Thoracic aorta (tissue), 2 donors: Measurements from ENCODE around the gene EXOC4. TPM values are rescaled to one million over a fixed set of nuclear protein-coding genes. Genes with fewer than 3 reads are reported as not detected.
A peak's percentile ranks its signal among the peaks of the same experiment; 100 is the strongest.

Experiments
- ATAC-seq: fragments of 150-250 bp; one replicate; pipeline ENCODE4 v1.8.0; 2017; ENCODE audit warnings: low read depth; ENCODE audit not compliant: insufficient number of reproducible peaks, low FRiP score
- DNase-seq: peaks from one replicate; pipeline ENCODE4 v3.0.0-alpha.2; 2020; ENCODE audit warnings: low spot score
- H3K27ac ChIP-seq, 2 donors: fragments of 200-600 bp; sonication (generic); 1 replicate in 1 of 2; 2 replicates in 1 of 2; pipeline ENCODE4 v1.5.1; 2016; ENCODE audit warnings: mild to moderate bottlenecking in 2 of 2, moderate library complexity in 2 of 2
- H3K27me3 ChIP-seq: fragments of 200-600 bp; sonication (generic); replicated peaks from 2 replicates; pipeline ENCODE4 v1.6.0; 2016; ENCODE audit warnings: mild to moderate bottlenecking; ENCODE audit not compliant: insufficient read depth
- H3K36me3 ChIP-seq: fragments of 200-600 bp; sonication (generic); one replicate; pipeline ENCODE4 v1.5.1; 2016
- H3K4me1 ChIP-seq, 2 donors: fragments of 200-600 bp; sonication (generic); 1 replicate in 1 of 2; 2 replicates in 1 of 2; pipeline versions ENCODE4 v1.5.1 to v1.6.0; 2016; ENCODE audit warnings: low read depth in 2 of 2, mild to moderate bottlenecking in 1 of 2; ENCODE audit not compliant: control insufficient read depth in 1 of 2
- H3K4me3 ChIP-seq: fragments of 200-600 bp; sonication (generic); 2 replicates; pipeline ENCODE4 v1.5.1; 2016; ENCODE audit warnings: mild to moderate bottlenecking
- H3K9me3 ChIP-seq: fragments of 200-600 bp; sonication (generic); 2 replicates; pipeline ENCODE4 v1.5.1; 2016
- total RNA-seq, 2 donors: library from RNA; depleted of rRNA; stranded (reverse); fragments of >200 nt; gene quantifications; one replicate each; pipeline versions ENCODE4 v1.1.0 to v1.2.3, GENCODE V29; 2016
- TF ChIP-seq, protein P1 (sequence below): fragments of 200-600 bp; sonication (generic); IDR thresholded peaks from one replicate; pipeline ENCODE4 v1.5.1; 2019; ENCODE audit warnings: antibody characterized with exemption

The EXOC4 gene
- total RNA-seq, 2 donors from 2014 or later, result 65.3 to 72.8 TPM

DNA sequence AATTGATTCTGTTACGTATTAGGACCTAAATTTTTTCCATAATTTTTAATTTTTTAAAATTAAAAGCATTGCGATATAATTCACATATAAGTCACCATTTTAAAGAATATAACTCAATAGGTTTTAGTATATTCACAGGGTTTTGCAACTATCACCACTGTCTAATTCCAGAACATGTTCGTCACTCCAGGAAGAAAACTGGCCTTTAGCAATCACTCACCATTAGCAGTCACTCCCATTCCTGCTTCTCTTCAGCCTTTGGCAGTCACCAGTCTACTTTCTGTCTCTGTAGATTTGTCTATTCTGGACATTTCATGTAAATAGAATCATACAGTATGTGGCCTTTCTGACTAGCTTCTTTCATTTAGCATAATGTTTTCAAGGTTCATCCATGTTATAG lies 176.5 kb downstream of the EXOC4 start:
- no peaks in the 10 kb centered on the region for H3K9me3 ChIP-seq
- no peaks in the 10 kb centered on the region for H3K27me3 ChIP-seq
- TF ChIP-seq, protein P1, sequence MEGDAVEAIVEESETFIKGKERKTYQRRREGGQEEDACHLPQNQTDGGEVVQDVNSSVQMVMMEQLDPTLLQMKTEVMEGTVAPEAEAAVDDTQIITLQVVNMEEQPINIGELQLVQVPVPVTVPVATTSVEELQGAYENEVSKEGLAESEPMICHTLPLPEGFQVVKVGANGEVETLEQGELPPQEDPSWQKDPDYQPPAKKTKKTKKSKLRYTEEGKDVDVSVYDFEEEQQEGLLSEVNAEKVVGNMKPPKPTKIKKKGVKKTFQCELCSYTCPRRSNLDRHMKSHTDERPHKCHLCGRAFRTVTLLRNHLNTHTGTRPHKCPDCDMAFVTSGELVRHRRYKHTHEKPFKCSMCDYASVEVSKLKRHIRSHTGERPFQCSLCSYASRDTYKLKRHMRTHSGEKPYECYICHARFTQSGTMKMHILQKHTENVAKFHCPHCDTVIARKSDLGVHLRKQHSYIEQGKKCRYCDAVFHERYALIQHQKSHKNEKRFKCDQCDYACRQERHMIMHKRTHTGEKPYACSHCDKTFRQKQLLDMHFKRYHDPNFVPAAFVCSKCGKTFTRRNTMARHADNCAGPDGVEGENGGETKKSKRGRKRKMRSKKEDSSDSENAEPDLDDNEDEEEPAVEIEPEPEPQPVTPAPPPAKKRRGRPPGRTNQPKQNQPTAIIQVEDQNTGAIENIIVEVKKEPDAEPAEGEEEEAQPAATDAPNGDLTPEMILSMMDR, result no peak
- DNase-seq (no peak), ATAC-seq (no peak)
- peaks cover 0 to 3% of the 10 kb centered on the region in 2 donors for H3K4me1 ChIP-seq
- no peak overlapping the region for H3K4me3 ChIP-seq
- no peak overlapping the region for H3K27ac ChIP-seq
- H3K36me3 ChIP-seq, result no peaks in the 10 kb centered on the region

DNA sequence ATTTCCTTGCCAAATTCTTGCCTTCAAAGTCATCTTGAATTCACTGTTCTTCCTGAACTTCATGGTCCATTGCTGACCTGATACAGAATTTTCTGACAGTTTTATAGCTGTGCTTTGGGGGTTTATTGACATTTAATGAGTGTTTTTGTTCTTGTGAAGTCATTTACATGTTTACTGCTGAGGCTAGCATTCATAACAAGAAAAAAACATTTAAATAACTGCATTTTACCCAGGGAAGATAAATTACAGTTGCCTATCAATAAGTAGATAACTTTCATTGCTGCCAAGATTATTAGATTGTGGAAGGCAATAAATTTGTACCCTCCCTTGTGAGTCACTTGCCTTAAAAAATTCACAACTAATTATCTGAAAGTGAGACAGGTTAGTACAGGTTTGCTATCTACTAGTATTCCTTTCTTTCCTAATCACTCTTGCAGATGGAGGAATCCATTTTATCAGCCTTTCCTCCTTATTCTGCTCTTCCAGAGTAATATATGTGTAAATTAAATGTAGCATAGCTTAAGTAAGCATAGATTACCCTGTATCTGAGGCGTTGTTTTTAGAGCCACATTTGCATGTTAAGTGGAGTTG lies 178.4 kb downstream of the EXOC4 start:
- DNase-seq, result no peak
- H3K4me3 ChIP-seq, result no peak overlapping the region
- H3K4me1 ChIP-seq, result peaks cover 0 to 12% of the 10 kb centered on the region in 2 donors
- ATAC-seq, result no peak
- H3K9me3 ChIP-seq, result no peaks in the 10 kb centered on the region
- TF ChIP-seq, protein P1, result no peak
- no peaks in the 10 kb centered on the region for H3K36me3 ChIP-seq
- no peak overlapping the region for H3K27ac ChIP-seq
- H3K27me3 ChIP-seq, result no peaks in the 10 kb centered on the region

DNA sequence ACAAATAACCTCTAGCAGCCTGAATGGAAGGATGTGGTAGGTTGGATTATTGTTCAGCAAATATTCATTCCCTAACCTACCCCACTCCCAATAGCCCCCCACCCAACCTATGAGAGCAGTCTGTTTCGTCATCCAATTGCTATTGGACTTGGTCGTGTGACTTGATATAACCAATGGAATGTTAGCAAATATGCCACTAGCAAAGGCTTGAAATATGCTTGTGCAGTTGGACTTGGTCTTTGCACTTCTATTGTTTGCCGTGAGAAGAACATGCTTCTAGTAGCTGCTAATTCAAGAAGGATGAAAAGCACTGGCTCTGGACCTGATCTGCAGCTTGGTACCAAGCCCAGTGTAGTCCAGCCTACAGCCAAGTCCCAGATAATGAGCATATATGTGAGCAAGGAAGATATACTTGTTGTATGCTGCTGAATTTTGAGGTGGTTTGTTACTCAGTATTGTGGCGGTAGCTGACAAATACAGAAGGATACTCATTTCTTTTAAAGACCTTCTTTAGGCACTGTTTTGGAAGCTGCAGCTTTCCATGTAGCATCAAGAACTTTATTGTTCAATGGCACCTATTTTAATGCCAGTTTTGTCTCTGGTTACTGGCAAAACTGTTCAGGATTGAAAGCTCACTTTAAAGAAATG lies 180.4 kb downstream of the EXOC4 start:
- no peaks in the 10 kb centered on the region for H3K36me3 ChIP-seq
- H3K9me3 ChIP-seq, result no peaks in the 10 kb centered on the region
- TF ChIP-seq, protein P1, result no peak
- ATAC-seq (no peak), DNase-seq (no peak)
- H3K27me3 ChIP-seq, result no peaks in the 10 kb centered on the region
- peaks cover 0 to 13% of the 10 kb centered on the region in 2 donors for H3K4me1 ChIP-seq
- H3K27ac ChIP-seq, result no peak overlapping the region
- H3K4me3 ChIP-seq, result no peak overlapping the region

DNA sequence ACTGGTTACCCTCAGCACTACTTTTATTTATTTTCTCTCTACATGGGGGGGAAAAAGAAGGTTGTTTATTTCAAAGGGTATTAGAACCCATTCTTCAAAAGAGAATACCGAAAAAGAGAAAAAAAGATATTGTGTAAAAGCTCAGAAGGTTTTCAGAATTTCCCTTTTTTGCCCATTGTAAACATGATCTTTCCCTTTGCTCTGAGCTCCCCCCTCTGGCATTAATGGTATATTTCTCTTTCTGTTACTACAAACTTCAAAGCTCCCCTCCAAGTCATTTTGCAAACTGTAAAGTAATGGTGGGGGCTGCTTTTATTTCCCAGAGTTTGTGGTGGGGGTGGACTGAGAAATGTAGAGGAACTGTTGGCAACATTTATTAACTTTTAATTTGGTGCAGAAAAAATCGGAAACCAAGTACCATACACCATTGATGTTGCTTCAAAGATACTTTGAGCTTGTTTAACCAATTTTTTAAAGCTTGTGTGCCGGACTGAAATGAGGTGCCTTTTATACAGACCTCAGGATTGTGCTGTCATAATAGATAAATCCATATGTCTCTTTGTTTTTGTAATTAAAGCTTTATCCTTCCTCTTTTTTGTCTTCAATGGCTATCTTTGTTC lies 181.5 kb downstream of the EXOC4 start:
- Histone ChIP-seq H3K4me1 (peaks cover 0 to 13% of the 10 kb centered on the region in 2 donors), H3K27me3 (no peaks in the 10 kb centered on the region), H3K36me3 (no peaks in the 10 kb centered on the region), H3K4me3 (no peak overlapping the region), H3K27ac (no peak overlapping the region), H3K9me3 (no peaks in the 10 kb centered on the region)
- DNase-seq (no peak), ATAC-seq (no peak)
- TF ChIP-seq, protein P1, result peak; percentile 51

DNA sequence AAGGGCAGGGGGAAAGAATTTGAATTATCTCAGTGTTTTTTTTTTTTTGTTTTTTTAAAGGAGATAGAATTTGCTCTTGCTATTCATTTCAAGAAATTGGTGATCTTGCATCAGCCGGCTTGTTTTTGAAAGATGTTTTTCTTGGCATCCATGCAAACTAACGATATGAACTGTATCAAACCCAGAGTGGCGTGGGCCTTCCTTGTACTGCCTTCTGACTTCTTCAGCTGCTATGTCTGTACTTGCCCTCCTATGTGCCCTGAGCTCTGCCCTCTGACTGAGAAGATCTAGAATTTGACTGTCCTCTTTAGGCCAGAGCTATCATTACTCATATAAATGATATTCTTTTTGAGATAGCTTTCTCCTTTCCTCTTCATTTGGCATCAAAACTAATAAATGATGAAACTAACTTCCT lies 183.1 kb downstream of the EXOC4 start:
- Histone ChIP-seq H3K4me3 (no peak overlapping the region), H3K9me3 (no peaks in the 10 kb centered on the region), H3K36me3 (no peaks in the 10 kb centered on the region), H3K4me1 (peaks cover 0 to 13% of the 10 kb centered on the region in 2 donors), H3K27ac (no peak overlapping the region), H3K27me3 (no peaks in the 10 kb centered on the region)
- no peak for ATAC-seq
- no peak for DNase-seq
- TF ChIP-seq, protein P1, result no peak
